ENCODE data around the gene UNC5CL. TPM values are rescaled to one million over a fixed set of nuclear protein-coding genes. Genes with fewer than 3 reads are reported as not detected.

UNC5CL gene
- polyA plus RNA-seq, 4 donors: 31.9 to 123 (median 45.3) TPM

DNA sequence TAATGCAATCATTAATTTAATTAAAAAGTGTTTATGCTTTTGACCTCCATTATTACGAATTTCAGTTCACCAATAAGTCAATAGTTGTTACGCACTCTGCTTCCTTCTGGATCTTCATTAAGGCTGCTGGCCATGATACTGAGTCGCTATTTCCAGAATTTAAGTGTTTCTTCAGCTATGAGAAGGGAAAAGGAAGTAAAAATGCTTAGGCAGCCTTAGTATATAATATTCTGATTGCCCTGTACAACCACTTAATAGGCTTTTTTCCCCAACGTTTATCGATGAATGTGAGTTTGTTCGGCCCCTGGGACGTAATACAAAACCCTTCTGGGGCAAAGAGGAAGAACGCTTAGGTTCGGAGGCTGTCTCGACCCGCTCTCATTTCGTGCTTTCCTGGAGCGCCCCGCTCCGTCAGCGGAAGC is 32.5 kb upstream of the UNC5CL start:
- H3K27me3 ChIP-seq (ENCODE audit: control insufficient read depth in 3 of 3, insufficient read depth in 3 of 3, low read length in 3 of 3): no peaks in the 10 kb centered on the region
- H3K4me1 ChIP-seq (ENCODE audit: control insufficient read depth in 3 of 3, insufficient read depth in 2 of 3, low read depth in 1 of 3, low read length in 2 of 3): peaks cover 4 to 14% (median 5%) of the 10 kb centered on the region in 3 donors
- no peak for FAIRE-seq
- peaks cover 0 to 2% (median 0%) of the 10 kb centered on the region in 3 donors for H3K36me3 ChIP-seq (ENCODE audit: control insufficient read depth in 3 of 3, insufficient read depth in 2 of 3, low read depth in 1 of 3, low read length in 3 of 3)
- peak overlapping the region; percentile 61 to 90 (median 65) for H3K4me3 ChIP-seq (ENCODE audit: low read depth in 1 of 3, low read length in 3 of 3)
- WGBS, 3 donors: 0 to 1% (median 1%) methylated on average over 16 of the region's 16 CpGs
- no peaks in the 10 kb centered on the region for H3K9me3 ChIP-seq (ENCODE audit: control insufficient read depth in 2 of 2, insufficient read depth in 1 of 2, low read depth in 1 of 2, low read length in 1 of 2)
- no peak for DNase-seq
- peak overlapping the region; percentile 95 to 100 (median 96) for H3K27ac ChIP-seq (ENCODE audit: low read depth in 1 of 3, low read length in 2 of 3)

- peak; percentile 87 to 92 for DNase-seq
- H3K27ac ChIP-seq (ENCODE audit: low read depth in 1 of 3, low read length in 2 of 3): no peak overlapping the region
- peaks cover 0 to 2% (median 2%) of the 10 kb centered on the region in 3 donors for H3K36me3 ChIP-seq (ENCODE audit: control insufficient read depth in 3 of 3, insufficient read depth in 2 of 3, low read depth in 1 of 3, low read length in 3 of 3)
- no peak for FAIRE-seq
- peaks cover 7 to 37% (median 15%) of the 10 kb centered on the region in 3 donors for H3K4me1 ChIP-seq (ENCODE audit: control insufficient read depth in 3 of 3, insufficient read depth in 2 of 3, low read depth in 1 of 3, low read length in 2 of 3)
- WGBS, 3 donors: 21 to 29% (median 23%) methylated on average over 3 of the region's 3 CpGs
- no peaks in the 10 kb centered on the region for H3K27me3 ChIP-seq (ENCODE audit: control insufficient read depth in 3 of 3, insufficient read depth in 3 of 3, low read length in 3 of 3)
- no peak overlapping the region for H3K4me3 ChIP-seq (ENCODE audit: low read depth in 1 of 3, low read length in 3 of 3)
- no peaks in the 10 kb centered on the region for H3K9me3 ChIP-seq (ENCODE audit: control insufficient read depth in 2 of 2, insufficient read depth in 1 of 2, low read depth in 1 of 2, low read length in 1 of 2)
These were observed 27.9 kb upstream of the UNC5CL start for GRCh38 chr6:41066867-41067304.

DNA sequence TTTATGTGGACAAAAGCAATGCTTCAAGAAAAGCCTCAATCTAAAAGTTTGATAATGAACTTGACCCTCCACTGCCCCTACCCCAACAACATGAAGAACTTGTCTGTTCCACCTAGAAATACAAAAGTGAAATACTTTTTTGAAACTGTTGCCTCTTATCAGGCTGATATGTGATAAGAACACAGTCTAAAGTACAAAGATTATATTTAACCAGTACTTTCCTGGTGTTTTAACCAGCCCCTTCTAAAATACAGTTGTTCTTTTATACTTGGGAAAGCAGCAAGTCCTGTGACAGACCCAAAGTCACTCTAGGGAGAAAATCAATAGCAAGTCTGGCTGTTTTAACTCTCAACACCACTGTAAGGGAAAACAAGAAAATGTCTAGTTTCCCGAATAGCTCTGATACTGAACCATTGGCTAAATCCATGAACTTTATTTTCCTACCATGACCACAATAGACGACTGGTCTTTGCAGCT is 26.6 kb upstream of the UNC5CL start:
- Histone ChIP-seq H3K4me1 (ENCODE audit: control insufficient read depth in 3 of 3, insufficient read depth in 2 of 3, low read depth in 1 of 3, low read length in 2 of 3) (peaks cover 5 to 49% (median 15%) of the 10 kb centered on the region in 3 donors), H3K9me3 (ENCODE audit: control insufficient read depth in 2 of 2, insufficient read depth in 1 of 2, low read depth in 1 of 2, low read length in 1 of 2) (no peaks in the 10 kb centered on the region), H3K27ac (ENCODE audit: low read depth in 1 of 3, low read length in 2 of 3) (peak overlapping the region; percentile 8 to 73 (median 60)), H3K36me3 (ENCODE audit: control insufficient read depth in 3 of 3, insufficient read depth in 2 of 3, low read depth in 1 of 3, low read length in 3 of 3) (peaks cover 0 to 9% (median 2%) of the 10 kb centered on the region in 3 donors), H3K27me3 (ENCODE audit: control insufficient read depth in 3 of 3, insufficient read depth in 3 of 3, low read length in 3 of 3) (no peaks in the 10 kb centered on the region), H3K4me3 (ENCODE audit: low read depth in 1 of 3, low read length in 3 of 3) (no peak overlapping the region)
- peak; percentile 63 to 67 for DNase-seq
- peak; percentile 39 for FAIRE-seq
- 15 to 69% (median 34%) methylated on average over 2 of the region's 2 CpGs for WGBS, 3 donors

DNA sequence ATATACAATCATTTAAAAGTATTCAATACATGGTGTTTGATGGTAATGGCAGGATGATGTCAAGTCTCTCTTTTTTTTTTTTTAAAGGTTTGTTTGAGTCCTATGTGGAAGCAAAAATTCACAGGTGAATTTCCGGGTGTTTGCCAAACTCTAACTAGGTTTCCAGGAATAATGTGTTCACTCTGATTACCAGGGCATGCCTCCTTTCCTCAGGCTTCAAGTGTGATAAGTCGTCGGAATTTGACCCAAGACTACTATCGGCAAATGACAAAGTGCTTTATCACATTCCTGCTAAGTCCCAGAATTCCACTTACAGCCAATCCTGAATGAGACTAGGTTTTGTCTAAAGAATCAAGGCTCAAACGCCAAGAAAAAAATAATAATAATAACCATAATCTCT is 25.8 kb upstream of the UNC5CL start:
- Histone ChIP-seq H3K27me3 (ENCODE audit: control insufficient read depth in 3 of 3, insufficient read depth in 3 of 3, low read length in 3 of 3) (no peaks in the 10 kb centered on the region), H3K4me3 (ENCODE audit: low read depth in 1 of 3, low read length in 3 of 3) (no peak overlapping the region), H3K27ac (ENCODE audit: low read depth in 1 of 3, low read length in 2 of 3) (peak overlapping the region; percentile 5 to 89 (median 60)), H3K36me3 (ENCODE audit: control insufficient read depth in 3 of 3, insufficient read depth in 2 of 3, low read depth in 1 of 3, low read length in 3 of 3) (peaks cover 0 to 9% (median 2%) of the 10 kb centered on the region in 3 donors), H3K9me3 (ENCODE audit: control insufficient read depth in 2 of 2, insufficient read depth in 1 of 2, low read depth in 1 of 2, low read length in 1 of 2) (no peaks in the 10 kb centered on the region), H3K4me1 (ENCODE audit: control insufficient read depth in 3 of 3, insufficient read depth in 2 of 3, low read depth in 1 of 3, low read length in 2 of 3) (peaks cover 5 to 53% (median 13%) of the 10 kb centered on the region in 3 donors)
- DNase-seq (peak; percentile 87 to 95), FAIRE-seq (peak; percentile 15)
- 24 to 62% (median 24%) methylated on average over 5 of the region's 5 CpGs for WGBS, 3 donors

- H3K27me3 ChIP-seq (ENCODE audit: control insufficient read depth in 3 of 3, insufficient read depth in 3 of 3, low read length in 3 of 3): no peaks in the 10 kb centered on the region
- no peaks in the 10 kb centered on the region for H3K9me3 ChIP-seq (ENCODE audit: control insufficient read depth in 2 of 2, insufficient read depth in 1 of 2, low read depth in 1 of 2, low read length in 1 of 2)
- FAIRE-seq (no peak), DNase-seq (no peak)
- peaks cover 0 to 11% (median 2%) of the 10 kb centered on the region in 3 donors for H3K36me3 ChIP-seq (ENCODE audit: control insufficient read depth in 3 of 3, insufficient read depth in 2 of 3, low read depth in 1 of 3, low read length in 3 of 3)
- H3K4me3 ChIP-seq (ENCODE audit: low read depth in 1 of 3, low read length in 3 of 3): no peak overlapping the region
- H3K27ac ChIP-seq (ENCODE audit: low read depth in 1 of 3, low read length in 2 of 3): peak overlapping the region; percentile 53 to 89 (median 60)
- peaks cover 7 to 62% (median 18%) of the 10 kb centered on the region in 3 donors for H3K4me1 ChIP-seq (ENCODE audit: control insufficient read depth in 3 of 3, insufficient read depth in 2 of 3, low read depth in 1 of 3, low read length in 2 of 3)
- 27 to 60% (median 35%) methylated on average over 2 of the region's 2 CpGs for WGBS, 3 donors
These were observed 24.9 kb upstream of the UNC5CL start for GRCh38 chr6:41063884-41064285.

DNA sequence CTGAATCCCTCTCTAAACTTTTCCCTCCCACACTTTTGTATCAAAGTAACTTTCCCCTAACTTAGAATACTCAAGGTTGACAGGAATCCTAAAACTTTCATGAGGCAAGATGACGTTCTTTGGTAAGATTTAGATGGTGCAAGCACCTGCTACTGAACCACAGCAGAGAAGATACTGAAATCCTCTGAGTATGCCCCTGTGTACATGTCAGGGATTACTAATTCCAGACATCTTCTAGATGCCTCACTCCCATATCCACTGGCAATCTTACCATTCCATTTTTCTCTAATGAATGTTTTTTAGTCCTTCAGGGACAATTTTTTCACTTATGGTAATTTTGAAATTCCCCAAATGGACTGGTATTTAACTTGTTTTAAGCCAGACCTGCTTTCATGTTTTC is 23.0 kb upstream of the UNC5CL start:
- Histone ChIP-seq H3K27me3 (ENCODE audit: control insufficient read depth in 3 of 3, insufficient read depth in 3 of 3, low read length in 3 of 3) (no peaks in the 10 kb centered on the region), H3K36me3 (ENCODE audit: control insufficient read depth in 3 of 3, insufficient read depth in 2 of 3, low read depth in 1 of 3, low read length in 3 of 3) (peaks cover 0 to 11% (median 0%) of the 10 kb centered on the region in 3 donors), H3K4me1 (ENCODE audit: control insufficient read depth in 3 of 3, insufficient read depth in 2 of 3, low read depth in 1 of 3, low read length in 2 of 3) (peaks cover 7 to 81% (median 23%) of the 10 kb centered on the region in 3 donors), H3K4me3 (ENCODE audit: low read depth in 1 of 3, low read length in 3 of 3) (no peak overlapping the region), H3K9me3 (ENCODE audit: control insufficient read depth in 2 of 2, insufficient read depth in 1 of 2, low read depth in 1 of 2, low read length in 1 of 2) (no peaks in the 10 kb centered on the region), H3K27ac (ENCODE audit: low read depth in 1 of 3, low read length in 2 of 3) (peak overlapping the region in 1 of 3 donors; percentile 60)
- no peak for FAIRE-seq
- WGBS, 3 donors: 70 to 96% (median 87%) methylated on average over 1 of the region's 1 CpG
- DNase-seq: no peak

DNA sequence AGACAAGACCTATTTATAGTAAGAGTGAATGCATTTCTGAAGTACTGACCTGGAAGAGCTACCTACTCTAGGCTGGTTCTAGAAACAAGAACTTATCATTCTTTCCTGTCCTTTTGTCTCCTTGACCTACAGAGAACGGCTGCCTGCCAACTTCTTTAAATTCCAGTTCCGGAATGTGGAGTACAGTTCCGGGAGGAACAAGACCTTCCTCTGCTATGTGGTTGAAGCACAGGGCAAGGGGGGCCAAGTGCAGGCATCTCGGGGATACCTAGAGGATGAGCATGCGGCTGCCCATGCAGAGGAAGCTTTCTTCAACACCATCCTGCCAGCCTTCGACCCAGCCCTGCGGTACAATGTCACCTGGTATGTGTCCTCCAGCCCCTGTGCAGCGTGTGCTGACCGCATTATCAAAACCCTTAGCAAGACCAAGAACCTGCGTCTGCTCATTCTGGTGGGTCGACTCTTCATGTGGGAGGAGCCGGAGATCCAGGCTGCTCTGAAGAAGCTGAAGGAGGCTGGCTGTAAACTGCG is 22.2 kb upstream of the UNC5CL start:
- WGBS, 3 donors: 89 to 91% (median 89%) methylated on average over 13 of the region's 13 CpGs
- DNase-seq: no peak
- Histone ChIP-seq H3K9me3 (ENCODE audit: control insufficient read depth in 2 of 2, insufficient read depth in 1 of 2, low read depth in 1 of 2, low read length in 1 of 2) (no peaks in the 10 kb centered on the region), H3K4me1 (ENCODE audit: control insufficient read depth in 3 of 3, insufficient read depth in 2 of 3, low read depth in 1 of 3, low read length in 2 of 3) (peaks cover 7 to 85% (median 26%) of the 10 kb centered on the region in 3 donors), H3K4me3 (ENCODE audit: low read depth in 1 of 3, low read length in 3 of 3) (no peak overlapping the region), H3K27ac (ENCODE audit: low read depth in 1 of 3, low read length in 2 of 3) (no peak overlapping the region), H3K27me3 (ENCODE audit: control insufficient read depth in 3 of 3, insufficient read depth in 3 of 3, low read length in 3 of 3) (no peaks in the 10 kb centered on the region), H3K36me3 (ENCODE audit: control insufficient read depth in 3 of 3, insufficient read depth in 2 of 3, low read depth in 1 of 3, low read length in 3 of 3) (peaks cover 0 to 11% (median 0%) of the 10 kb centered on the region in 3 donors)
- no peak for FAIRE-seq

DNA sequence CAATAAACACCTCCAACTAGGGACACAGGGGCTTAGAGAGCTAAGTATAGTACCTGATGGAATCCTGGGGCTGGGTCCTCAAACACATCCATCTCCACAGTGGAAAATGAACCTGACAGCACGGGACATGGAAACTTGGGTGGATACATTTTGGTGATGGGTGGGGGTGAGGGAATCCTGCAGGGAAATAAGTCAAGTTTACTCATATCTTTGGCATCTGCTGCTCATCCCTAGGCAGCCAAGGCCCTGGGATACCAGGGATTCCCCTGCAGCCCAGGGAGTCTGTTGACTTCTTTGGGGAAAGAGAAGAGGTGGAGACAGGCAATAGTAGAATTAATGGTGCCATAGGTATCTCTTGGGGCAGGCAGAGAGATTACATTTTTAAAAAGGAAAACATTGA is 20.5 kb upstream of the UNC5CL start:
- WGBS, 3 donors: 78 to 94% (median 90%) methylated on average over 1 of the region's 1 CpG
- no peaks in the 10 kb centered on the region for H3K27me3 ChIP-seq (ENCODE audit: control insufficient read depth in 3 of 3, insufficient read depth in 3 of 3, low read length in 3 of 3)
- H3K36me3 ChIP-seq (ENCODE audit: control insufficient read depth in 3 of 3, insufficient read depth in 2 of 3, low read depth in 1 of 3, low read length in 3 of 3): peaks cover 0 to 8% (median 0%) of the 10 kb centered on the region in 3 donors
- H3K4me1 ChIP-seq (ENCODE audit: control insufficient read depth in 3 of 3, insufficient read depth in 2 of 3, low read depth in 1 of 3, low read length in 2 of 3): peaks cover 7 to 91% (median 25%) of the 10 kb centered on the region in 3 donors
- H3K27ac ChIP-seq (ENCODE audit: low read depth in 1 of 3, low read length in 2 of 3): no peak overlapping the region
- no peak overlapping the region for H3K4me3 ChIP-seq (ENCODE audit: low read depth in 1 of 3, low read length in 3 of 3)
- DNase-seq: no peak
- no peak for FAIRE-seq
- no peaks in the 10 kb centered on the region for H3K9me3 ChIP-seq (ENCODE audit: control insufficient read depth in 2 of 2, insufficient read depth in 1 of 2, low read depth in 1 of 2, low read length in 1 of 2)
